NOMO-1 treated with dmso at 0.1 percent for 144 hours (cell line): ENCODE measurements around the gene SGPL1.

ENCODE experiments used
- DNase-seq: peaks from one replicate; lab custom pipeline; 2025; ENCODE audit not compliant: unreplicated experiment; lab: John Stamatoyannopoulos, UW

The SGPL1 gene

GRCh38 chr10:70809726-70810125 is 6.0 kb upstream of the SGPL1 start:
- DNase-seq = no peak

GRCh38 chr10:70810967-70811366 is 4.8 kb upstream of the SGPL1 start:
- DNase-seq = no peak

- DNase-seq = no peak
Observed at GRCh38 chr10:70811881-70812280, 3.9 kb upstream of the SGPL1 start.

- DNase-seq = no peak
Observed at GRCh38 chr10:70812814-70813213, 2.9 kb upstream of the SGPL1 start.

GRCh38 chr10:70814126-70814525 is 1.6 kb upstream of the SGPL1 start:
- no peak for DNase-seq

GRCh38 chr10:70816220-70816894 is 609 bp downstream of the SGPL1 start:
- DNase-seq = no peak

GRCh38 chr10:70820976-70821750 is 5.4 kb downstream of the SGPL1 start:
- no peak for DNase-seq

- no peak for DNase-seq
Observed at GRCh38 chr10:70822076-70822820, 6.5 kb downstream of the SGPL1 start.

GRCh38 chr10:70827086-70827757 is 11.5 kb downstream of the SGPL1 start:
- no peak for DNase-seq

GRCh38 chr10:70828923-70829322 is 13.2 kb downstream of the SGPL1 start:
- no peak for DNase-seq

- no peak for DNase-seq
Observed at GRCh38 chr10:70829543-70829942, 13.8 kb downstream of the SGPL1 start.

GRCh38 chr10:70830164-70830563 is 14.4 kb downstream of the SGPL1 start:
- DNase-seq = no peak

- DNase-seq = no peak
Observed at GRCh38 chr10:70832221-70832620, 16.5 kb downstream of the SGPL1 start.

- DNase-seq = no peak
Observed at GRCh38 chr10:70832852-70833528, 17.2 kb downstream of the SGPL1 start.

GRCh38 chr10:70833601-70834000 is 17.9 kb downstream of the SGPL1 start:
- no peak for DNase-seq

GRCh38 chr10:70834021-70834420 is 18.3 kb downstream of the SGPL1 start:
- DNase-seq = no peak

- DNase-seq = no peak
Observed at GRCh38 chr10:70834441-70835151, 18.8 kb downstream of the SGPL1 start.

- DNase-seq = no peak
Observed at GRCh38 chr10:70836319-70836718, 20.6 kb downstream of the SGPL1 start.

- DNase-seq = no peak
Observed at GRCh38 chr10:70837660-70838059, 21.9 kb downstream of the SGPL1 start.

GRCh38 chr10:70838270-70838805 is 22.6 kb downstream of the SGPL1 start:
- no peak for DNase-seq
